MCF 10A (cell line): ENCODE data around the gene AGAP1. TPM values are rescaled to one million over a fixed set of nuclear protein-coding genes. Genes with fewer than 3 reads are reported as not detected.

ENCODE experiments used
- BruUV-seq: library from RNA; stranded (reverse); fragments of 400-500 nt; replicated peaks from 2 replicates; lab custom pipeline; 2021; lab: Mats Ljungman, UMichigan
- CTCF ChIA-PET: fragments of 300-600 bp; sonication (Branson Sonifier 250); formaldehyde crosslinking; extraction: SDS; loops from one replicate; lab custom pipeline; 2021; ENCODE audit warnings: antibody characterized with exemption, inconsistent platforms; lab: Yijun Ruan, JAX
- POLR2A ChIA-PET: fragments of 300-600, 350-650 bp; sonication (Branson Sonifier 250); formaldehyde crosslinking; extraction: SDS; loops from one replicate; lab custom pipeline; 2020; ENCODE audit warnings: antibody characterized with exemption, inconsistent platforms; lab: Yijun Ruan, JAX
- DNase-seq: peaks from one replicate; pipeline ENCODE4 v3.0.0-alpha.2; 2018; ENCODE audit not compliant: unreplicated experiment
- H3K27ac Mint-ChIP-seq: one replicate; pipeline ENCODE4 v1.8.0; 2022; ENCODE audit warnings: mild to moderate bottlenecking, low read depth, mixed read lengths; ENCODE audit not compliant: unreplicated experiment
- H3K27me3 Mint-ChIP-seq: one replicate; pipeline ENCODE4 v1.8.0; 2022; ENCODE audit warnings: mixed read lengths; ENCODE audit not compliant: insufficient read depth, unreplicated experiment
- H3K36me3 Mint-ChIP-seq: one replicate; pipeline ENCODE4 v1.8.0; 2022; ENCODE audit warnings: mild to moderate bottlenecking, moderate library complexity, mixed read lengths; ENCODE audit not compliant: insufficient read depth, unreplicated experiment
- H3K4me1 Mint-ChIP-seq: one replicate; pipeline ENCODE4 v1.8.0; 2022; ENCODE audit warnings: mixed read lengths; ENCODE audit not compliant: insufficient read depth, unreplicated experiment
- H3K4me3 Mint-ChIP-seq: one replicate; pipeline ENCODE4 v1.8.0; 2022; ENCODE audit warnings: mild to moderate bottlenecking, moderate library complexity, mixed read lengths; ENCODE audit not compliant: unreplicated experiment
- H3K9me3 Mint-ChIP-seq: one replicate; pipeline ENCODE4 v1.8.0; 2022; ENCODE audit warnings: mixed read lengths; ENCODE audit not compliant: unreplicated experiment
- CTCF ChIP-seq: fragments of 200-600 bp; IDR thresholded peaks from one replicate; pipeline ENCODE4 v1.8.0; 2022; ENCODE audit warnings: antibody characterized with exemption, mild to moderate bottlenecking; ENCODE audit not compliant: unreplicated experiment
- intact Hi-C: fragments of 100-400 bp; cut with micrococcal nuclease; formaldehyde crosslinking; loops from 2 replicates; pipeline ENCODE4 v1.14.1; 2022
- total RNA-seq: library from RNA; stranded (reverse); gene quantifications from 2 replicates; pipeline ENCODE4 v1.2.3, GENCODE V29; 2022

Gene AGAP1
- total RNA-seq, 1 experiment from 2014 or later, result 41.3 TPM

- no peak overlapping the region for H3K4me3 Mint-ChIP-seq
- no TSS peak for BruUV-seq
- peaks cover 15% of the 10 kb centered on the region for H3K4me1 Mint-ChIP-seq
- ChIA-PET CTCF (no interaction called here), POLR2A (interaction anchor here (0.6 kb wide), 1 partner anchor 16 kb away, joined by 3 read pairs; no protein-coding TSS in a partner anchor)
- H3K9me3 Mint-ChIP-seq, result no peaks in the 10 kb centered on the region
- H3K27ac Mint-ChIP-seq, result no peak overlapping the region
- peaks cover 6% of the 10 kb centered on the region for H3K36me3 Mint-ChIP-seq
- DNase-seq, result no peak
- no peak for TF ChIP-seq CTCF
- intact Hi-C loops, result no loop called here
- H3K27me3 Mint-ChIP-seq, result no peaks in the 10 kb centered on the region
Observed at GRCh38 chr2:235725841-235726240, 232.0 kb downstream of the AGAP1 start.

DNA sequence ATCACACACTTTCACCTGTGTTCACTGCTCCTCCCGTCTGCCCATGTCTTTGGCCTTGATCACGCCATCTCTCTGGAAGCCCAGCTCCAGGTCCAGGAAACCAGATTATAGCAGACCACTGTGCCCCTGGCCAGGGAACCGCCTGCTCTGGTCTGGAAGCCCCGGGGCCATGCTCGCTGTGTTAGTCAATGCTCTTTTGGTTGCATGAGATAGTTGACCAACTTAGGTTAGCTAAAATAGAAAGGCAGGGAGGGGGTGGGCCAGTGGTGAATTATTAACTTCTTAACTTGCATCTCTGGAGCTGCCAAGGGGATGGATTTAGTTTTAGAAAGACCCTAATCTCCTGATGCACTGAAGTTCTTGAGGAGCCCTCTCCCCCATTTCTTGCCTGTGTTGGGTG, 232.7 kb downstream of the AGAP1 start:
- CTCF ChIA-PET, result interaction anchor here (1.0 kb wide), 2 partner anchors 30 to 113 kb away, joined by 3 read pairs; no protein-coding TSS in a partner anchor
- H3K27me3 Mint-ChIP-seq, result no peaks in the 10 kb centered on the region
- H3K4me1 Mint-ChIP-seq, result peaks cover 15% of the 10 kb centered on the region
- intact Hi-C loops, result no loop called here
- no peak for DNase-seq
- POLR2A ChIA-PET, result interaction anchor here (0.6 to 1.6 kb wide), 4 partner anchors 9 to 21 kb away, joined by 3 to 7 read pairs (median 4); no protein-coding TSS in a partner anchor
- H3K4me3 Mint-ChIP-seq, result peak overlapping the region; percentile 24
- BruUV-seq, result no TSS peak
- H3K9me3 Mint-ChIP-seq, result no peaks in the 10 kb centered on the region
- TF ChIP-seq CTCF, result no peak
- peak overlapping the region; percentile 87 for H3K27ac Mint-ChIP-seq
- H3K36me3 Mint-ChIP-seq, result peaks cover 5% of the 10 kb centered on the region

DNA sequence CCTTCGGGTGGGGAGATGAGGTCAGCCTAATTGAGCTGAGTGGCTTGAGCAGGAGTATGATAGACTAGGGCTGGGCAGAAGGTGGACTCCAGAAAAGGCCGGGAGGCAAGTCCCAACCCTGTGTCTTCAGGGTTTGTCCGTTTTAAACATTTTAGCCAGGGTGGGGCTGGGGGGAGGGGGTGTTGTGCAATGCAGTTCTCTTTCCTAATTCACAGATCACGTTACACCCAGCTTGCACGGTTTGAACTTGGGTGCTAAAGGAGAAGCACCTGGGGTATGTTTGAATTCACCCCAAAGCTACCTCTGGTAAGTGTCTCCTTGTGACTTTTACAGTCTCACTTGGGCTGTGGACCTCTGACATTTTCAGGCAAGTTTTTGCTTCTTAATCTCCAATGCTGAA, 233.3 kb downstream of the AGAP1 start:
- DNase-seq, result peak; percentile 75
- CTCF ChIA-PET, result interaction anchor here (0.6 to 1.1 kb wide), 7 partner anchors 10 to 113 kb away, joined by 3 to 4 read pairs (median 3); no protein-coding TSS in a partner anchor
- H3K4me3 Mint-ChIP-seq, result peak overlapping the region; percentile 24
- H3K27ac Mint-ChIP-seq, result peak overlapping the region; percentile 87
- intact Hi-C loops, result no loop called here
- no TSS peak for BruUV-seq
- no peaks in the 10 kb centered on the region for H3K9me3 Mint-ChIP-seq
- TF ChIP-seq CTCF, result no peak
- H3K36me3 Mint-ChIP-seq, result no peaks in the 10 kb centered on the region
- no peaks in the 10 kb centered on the region for H3K27me3 Mint-ChIP-seq
- peaks cover 15% of the 10 kb centered on the region for H3K4me1 Mint-ChIP-seq
- POLR2A ChIA-PET, result interaction anchor here (0.5 to 1.6 kb wide), 7 partner anchors 8 to 21 kb away, joined by 3 to 9 read pairs (median 4); no protein-coding TSS in a partner anchor

GRCh38 chr2:235727891-235728799, 234.3 kb downstream of the AGAP1 start:
- Mint-ChIP-seq H3K9me3 (no peaks in the 10 kb centered on the region), H3K4me1 (peaks cover 21% of the 10 kb centered on the region), H3K27ac (peak overlapping the region; percentile 87), H3K27me3 (no peaks in the 10 kb centered on the region), H3K4me3 (no peak overlapping the region), H3K36me3 (no peaks in the 10 kb centered on the region)
- no TSS peak for BruUV-seq
- no peak for DNase-seq
- ChIA-PET POLR2A (interaction anchor here (1.1 to 1.6 kb wide), 3 partner anchors 18 to 19 kb away, joined by 5 to 9 read pairs (median 7); no protein-coding TSS in a partner anchor), CTCF (interaction anchor here (0.6 to 1.1 kb wide), 5 partner anchors 9 to 65 kb away, joined by 3 to 4 read pairs (median 3); no protein-coding TSS in a partner anchor)
- intact Hi-C loops, result no loop called here
- no peak for TF ChIP-seq CTCF
